ENCODE data around the gene PLAAT2. TPM values are rescaled to one million over a fixed set of nuclear protein-coding genes. Genes with fewer than 3 reads are reported as not detected.

The PLAAT2 gene
- total and polyA plus RNA-seq, 3 donors from 2014 or later, result 0.43 to 1.2 (median 0.66) TPM

DNA sequence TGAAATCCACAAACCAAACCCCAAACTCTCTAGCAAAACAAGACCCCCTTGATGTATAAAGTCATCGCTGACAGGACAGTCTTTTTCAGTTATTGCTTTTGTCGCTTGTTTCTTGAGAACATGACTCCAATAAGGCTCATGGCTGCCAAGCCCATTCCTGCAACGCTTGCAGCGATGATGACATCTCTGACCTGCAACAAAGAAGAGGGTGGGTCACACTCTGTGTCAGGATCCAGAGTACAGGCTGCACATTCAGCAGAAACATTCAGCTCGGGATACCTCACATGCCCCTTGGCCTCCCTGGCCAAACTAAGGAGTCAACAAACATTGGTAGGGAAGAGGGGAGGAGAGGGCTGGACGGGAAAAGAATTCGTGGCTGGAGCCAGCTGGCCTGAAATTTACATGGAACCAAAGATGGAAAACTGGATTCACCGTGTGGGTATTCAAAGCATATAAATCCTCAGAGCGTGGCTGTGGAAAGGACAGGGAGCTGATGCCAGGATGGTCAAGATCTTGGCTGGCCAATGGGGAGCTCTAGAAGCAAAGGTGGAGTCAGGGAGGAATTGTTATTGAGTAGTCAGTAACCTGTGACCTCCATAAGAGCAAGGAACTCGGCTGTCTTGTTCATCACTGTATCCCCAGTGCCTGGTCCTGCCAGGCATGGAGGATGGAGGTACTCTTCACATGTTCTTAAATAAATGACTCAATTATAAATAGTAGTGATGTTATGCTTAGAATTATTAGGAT is 11.8 kb upstream of the PLAAT2 start:
- peak overlapping the region; percentile 28 to 47 for H3K27ac ChIP-seq
- H3K9me3 ChIP-seq, result no peaks in the 10 kb centered on the region
- H3K4me3 ChIP-seq, result peak overlapping the region; percentile 0 to 29
- peak; percentile 27 for DNase-seq
- intact Hi-C loops (cut with DNase I; ENCODE audit: low total_unique reads), result no loop called here
- no peaks in the 10 kb centered on the region for H3K27me3 ChIP-seq
- WGBS, 2 donors, result 26 to 39% methylated on average over 10 of the region's 10 CpGs
- TF ChIP-seq POLR2A (IDR thresholded peaks at IDR 0.05) (no peak), CTCF (IDR thresholded peaks at IDR 0.05) (no peak)
- peaks cover 11% of the 10 kb centered on the region for H3K4me1 ChIP-seq
- no peaks in the 10 kb centered on the region for H3K36me3 ChIP-seq (ENCODE audit: low read depth, missing control alignments)

GRCh38 chr11:63573881-63574855 is 11.0 kb upstream of the PLAAT2 start:
- intact Hi-C loops (cut with DNase I; ENCODE audit: low total_unique reads), result no loop called here

GRCh38 chr11:63572026-63572688 is 9.0 kb upstream of the PLAAT2 start:
- Histone ChIP-seq H3K36me3 (ENCODE audit: low read depth, missing control alignments) (no peaks in the 10 kb centered on the region), H3K4me1 (peaks cover 11% of the 10 kb centered on the region), H3K4me3 (no peak overlapping the region), H3K27ac (no peak overlapping the region), H3K27me3 (no peaks in the 10 kb centered on the region), H3K9me3 (no peaks in the 10 kb centered on the region)
- intact Hi-C loops (cut with DNase I; ENCODE audit: low total_unique reads), result no loop called here
- TF ChIP-seq CTCF (IDR thresholded peaks at IDR 0.05), result no peak
- TF ChIP-seq POLR2A (IDR thresholded peaks at IDR 0.05), result no peak
- peak; percentile 10 for DNase-seq
- 48 to 55% methylated on average over 3 of the region's 3 CpGs for WGBS, 2 donors

More at GRCh38 chr11:63573881-63574855, 11.0 kb upstream of the PLAAT2 start:
- peak; percentile 68 for DNase-seq
- Histone ChIP-seq H3K27me3 (no peaks in the 10 kb centered on the region), H3K9me3 (no peaks in the 10 kb centered on the region), H3K36me3 (ENCODE audit: low read depth, missing control alignments) (no peaks in the 10 kb centered on the region), H3K27ac (peak overlapping the region; percentile 28 to 47), H3K4me3 (peak overlapping the region; percentile 0 to 29), H3K4me1 (peaks cover 11% of the 10 kb centered on the region)
- TF ChIP-seq CTCF (IDR thresholded peaks at IDR 0.05), result no peak
- TF ChIP-seq POLR2A (IDR thresholded peaks at IDR 0.05), result no peak
- WGBS, 2 donors, result 30% methylated on average over 15 of the region's 15 CpGs

DNA sequence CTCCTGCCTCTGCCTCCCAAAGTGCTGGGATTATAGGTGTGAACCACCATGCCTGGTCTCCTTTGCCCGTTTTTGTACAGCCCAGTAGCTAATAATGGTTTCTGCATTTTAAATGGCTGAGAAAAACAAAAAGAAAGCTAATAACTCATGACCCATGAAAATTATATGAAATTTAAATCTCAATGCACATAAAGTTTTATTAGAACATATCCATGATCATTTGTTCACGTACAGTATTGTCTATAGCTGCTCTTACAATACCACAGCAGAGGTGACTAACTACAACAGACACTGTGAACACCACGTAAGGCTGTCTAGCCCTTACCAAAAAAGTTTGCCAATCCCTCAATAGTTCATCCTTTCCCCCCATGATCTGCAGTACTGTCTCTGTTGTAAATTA is 6.4 kb upstream of the PLAAT2 start:
- no peak for DNase-seq
- Histone ChIP-seq H3K27me3 (no peaks in the 10 kb centered on the region), H3K36me3 (ENCODE audit: low read depth, missing control alignments) (no peaks in the 10 kb centered on the region), H3K4me1 (no peaks in the 10 kb centered on the region), H3K4me3 (no peak overlapping the region), H3K27ac (no peak overlapping the region), H3K9me3 (no peaks in the 10 kb centered on the region)
- intact Hi-C loops (cut with DNase I; ENCODE audit: low total_unique reads), result no loop called here
- TF ChIP-seq CTCF (IDR thresholded peaks at IDR 0.05), result no peak
- TF ChIP-seq POLR2A (IDR thresholded peaks at IDR 0.05), result no peak
- WGBS, 2 donors, result 94 to 98% methylated on average over 3 of the region's 3 CpGs
